Measurements from ENCODE around the gene PTPRT. TPM values are rescaled to one million over a fixed set of nuclear protein-coding genes. Genes with fewer than 3 reads are reported as not detected.

Gene PTPRT
- polyA plus RNA-seq, 1 of the 3 experiments (the other 2 are of a cell fraction), result not detected

- no peak overlapping the region for H2AFZ ChIP-seq (ENCODE audit: low read depth)
- H3K79me2 ChIP-seq (ENCODE audit: insufficient read depth), result no peaks in the 10 kb centered on the region
- POLR2A ChIA-PET, result no interaction called here
- no peaks in the 10 kb centered on the region for H3K4me1 ChIP-seq (ENCODE audit: control insufficient read depth in 1 of 2, insufficient read depth in 2 of 2, low read depth in 1 of 2, low read length in 1 of 2)
- CTCF ChIA-PET, result no interaction called here
- no peak overlapping the region for H3K27ac ChIP-seq (ENCODE audit: low read depth in 2 of 2, low read length in 1 of 2)
- no peaks in the 10 kb centered on the region for H4K20me1 ChIP-seq (ENCODE audit: insufficient read depth)
- TF ChIP-seq, protein P1, sequence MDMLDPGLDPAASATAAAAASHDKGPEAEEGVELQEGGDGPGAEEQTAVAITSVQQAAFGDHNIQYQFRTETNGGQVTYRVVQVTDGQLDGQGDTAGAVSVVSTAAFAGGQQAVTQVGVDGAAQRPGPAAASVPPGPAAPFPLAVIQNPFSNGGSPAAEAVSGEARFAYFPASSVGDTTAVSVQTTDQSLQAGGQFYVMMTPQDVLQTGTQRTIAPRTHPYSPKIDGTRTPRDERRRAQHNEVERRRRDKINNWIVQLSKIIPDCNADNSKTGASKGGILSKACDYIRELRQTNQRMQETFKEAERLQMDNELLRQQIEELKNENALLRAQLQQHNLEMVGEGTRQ (IDR thresholded peaks at IDR 0.05; ENCODE audit: borderline replicate concordance, low read depth, low read length), result no peak
- TF ChIP-seq IRF3 (IDR thresholded peaks at IDR 0.05; ENCODE audit: low read depth, low read length), result no peak
- no peak for TF ChIP-seq SMC3 (IDR thresholded peaks at IDR 0.05; ENCODE audit: low read depth, low read length)
- TF ChIP-seq SIN3A (IDR thresholded peaks at IDR 0.05; ENCODE audit: borderline replicate concordance, low read depth, low read length), result no peak
- TF ChIP-seq NFIC (IDR thresholded peaks at IDR 0.05; ENCODE audit: borderline replicate concordance), result no peak
- TF ChIP-seq RCOR1 (IDR thresholded peaks at IDR 0.05; ENCODE audit: low read length), result no peak
- TF ChIP-seq CTCF (IDR thresholded peaks at IDR 0.05), result no peak
- TF ChIP-seq, protein P2, sequence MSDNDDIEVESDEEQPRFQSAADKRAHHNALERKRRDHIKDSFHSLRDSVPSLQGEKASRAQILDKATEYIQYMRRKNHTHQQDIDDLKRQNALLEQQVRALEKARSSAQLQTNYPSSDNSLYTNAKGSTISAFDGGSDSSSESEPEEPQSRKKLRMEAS (IDR thresholded peaks at IDR 0.05; ENCODE audit: low read depth), result no peak
- TF ChIP-seq MEF2A (IDR thresholded peaks at IDR 0.05; ENCODE audit: borderline replicate concordance, low read depth), result no peak
- no peak for TF ChIP-seq FOXM1 (IDR thresholded peaks at IDR 0.05; ENCODE audit: low read depth)
- TF ChIP-seq MXI1 (IDR thresholded peaks at IDR 0.05; ENCODE audit: low read depth, low read length), result no peak
- no peak for TF ChIP-seq GABPA (IDR thresholded peaks at IDR 0.05; ENCODE audit: low read depth)
- TF ChIP-seq GATA2 (CRISPR knock-in tag; IDR thresholded peaks at IDR 0.05), result no peak
- TF ChIP-seq RAD21 (IDR thresholded peaks at IDR 0.05; ENCODE audit: low read length), result no peak
- TF ChIP-seq, protein P3, sequence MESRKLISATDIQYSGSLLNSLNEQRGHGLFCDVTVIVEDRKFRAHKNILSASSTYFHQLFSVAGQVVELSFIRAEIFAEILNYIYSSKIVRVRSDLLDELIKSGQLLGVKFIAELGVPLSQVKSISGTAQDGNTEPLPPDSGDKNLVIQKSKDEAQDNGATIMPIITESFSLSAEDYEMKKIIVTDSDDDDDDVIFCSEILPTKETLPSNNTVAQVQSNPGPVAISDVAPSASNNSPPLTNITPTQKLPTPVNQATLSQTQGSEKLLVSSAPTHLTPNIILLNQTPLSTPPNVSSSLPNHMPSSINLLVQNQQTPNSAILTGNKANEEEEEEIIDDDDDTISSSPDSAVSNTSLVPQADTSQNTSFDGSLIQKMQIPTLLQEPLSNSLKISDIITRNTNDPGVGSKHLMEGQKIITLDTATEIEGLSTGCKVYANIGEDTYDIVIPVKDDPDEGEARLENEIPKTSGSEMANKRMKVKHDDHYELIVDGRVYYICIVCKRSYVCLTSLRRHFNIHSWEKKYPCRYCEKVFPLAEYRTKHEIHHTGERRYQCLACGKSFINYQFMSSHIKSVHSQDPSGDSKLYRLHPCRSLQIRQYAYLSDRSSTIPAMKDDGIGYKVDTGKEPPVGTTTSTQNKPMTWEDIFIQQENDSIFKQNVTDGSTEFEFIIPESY (IDR thresholded peaks at IDR 0.05; ENCODE audit: borderline replicate concordance, low read depth), result no peak
- no peak for TF ChIP-seq EP300 (IDR thresholded peaks at IDR 0.05; ENCODE audit: borderline replicate concordance in 1 of 2, low read depth in 1 of 2, low read length in 1 of 2)
- TF ChIP-seq, protein P4, sequence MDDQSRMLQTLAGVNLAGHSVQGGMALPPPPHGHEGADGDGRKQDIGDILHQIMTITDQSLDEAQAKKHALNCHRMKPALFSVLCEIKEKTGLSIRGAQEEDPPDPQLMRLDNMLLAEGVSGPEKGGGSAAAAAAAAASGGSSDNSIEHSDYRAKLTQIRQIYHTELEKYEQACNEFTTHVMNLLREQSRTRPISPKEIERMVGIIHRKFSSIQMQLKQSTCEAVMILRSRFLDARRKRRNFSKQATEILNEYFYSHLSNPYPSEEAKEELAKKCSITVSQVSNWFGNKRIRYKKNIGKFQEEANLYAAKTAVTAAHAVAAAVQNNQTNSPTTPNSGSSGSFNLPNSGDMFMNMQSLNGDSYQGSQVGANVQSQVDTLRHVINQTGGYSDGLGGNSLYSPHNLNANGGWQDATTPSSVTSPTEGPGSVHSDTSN (IDR thresholded peaks at IDR 0.05), result no peak
- DNase-seq, result no peak
- H3K9me3 ChIP-seq, result no peaks in the 10 kb centered on the region
- H3K4me3 ChIP-seq (ENCODE audit: low read depth in 2 of 2, low read length in 1 of 2), result no peak overlapping the region
- H3K27me3 ChIP-seq (ENCODE audit: insufficient read depth), result no peaks in the 10 kb centered on the region
- H3K9ac ChIP-seq, result no peak overlapping the region
- no peak overlapping the region for H3K4me2 ChIP-seq
- H3K9me2 ChIP-seq, result no peaks in the 10 kb centered on the region
- H3F3A ChIP-seq (replicated peaks; ENCODE audit: insufficient read depth), result no peaks in the 10 kb centered on the region
- no peaks in the 10 kb centered on the region for H3K36me3 ChIP-seq (replicated peaks in 1 of 2; ENCODE audit: control insufficient read depth in 1 of 2, insufficient read depth in 2 of 2, low read length in 1 of 2)
Measured at GRCh38 chr20:42493001-42493400, 696.7 kb downstream of the PTPRT start.

Measured in SK-N-SH (cell line).